GM06990 (cell line): ENCODE data around the gene SLC66A1.

Experiments used
- DNase-seq: peaks from one replicate; pipeline ENCODE4 v3.0.0-alpha.2; 2011; ENCODE audit not compliant: insufficient read length; ENCODE audit errors: extremely low read depth
- H3K27me3 ChIP-seq: replicated peaks from 2 replicates; pipeline ENCODE4 v1.6.0; 2011; ENCODE audit warnings: low read length; ENCODE audit not compliant: control insufficient read depth, insufficient read depth
- H3K36me3 ChIP-seq: 2 replicates; pipeline ENCODE4 v1.5.1; 2011; ENCODE audit warnings: low read length; ENCODE audit not compliant: control insufficient read depth, insufficient read depth
- H3K4me3 ChIP-seq: replicated peaks from 2 replicates; pipeline ENCODE4 v1.5.1; 2011; ENCODE audit warnings: low read depth, mild to moderate bottlenecking, control low read depth, low read length
- TF ChIP-seq, protein P1 (sequence below): IDR thresholded peaks from 2 replicates; pipeline ENCODE4 v1.5.1; 2011; ENCODE audit warnings: low read length, control low read depth, mild to moderate bottlenecking, inconsistent platforms; ENCODE audit not compliant: insufficient read depth, poor library complexity, severe bottlenecking

The SLC66A1 gene

GRCh38 chr1:19371226-19372135 lies 59.4 kb downstream of the SLC66A1 start:
- no peaks in the 10 kb centered on the region for H3K27me3 ChIP-seq
- TF ChIP-seq, protein P1, sequence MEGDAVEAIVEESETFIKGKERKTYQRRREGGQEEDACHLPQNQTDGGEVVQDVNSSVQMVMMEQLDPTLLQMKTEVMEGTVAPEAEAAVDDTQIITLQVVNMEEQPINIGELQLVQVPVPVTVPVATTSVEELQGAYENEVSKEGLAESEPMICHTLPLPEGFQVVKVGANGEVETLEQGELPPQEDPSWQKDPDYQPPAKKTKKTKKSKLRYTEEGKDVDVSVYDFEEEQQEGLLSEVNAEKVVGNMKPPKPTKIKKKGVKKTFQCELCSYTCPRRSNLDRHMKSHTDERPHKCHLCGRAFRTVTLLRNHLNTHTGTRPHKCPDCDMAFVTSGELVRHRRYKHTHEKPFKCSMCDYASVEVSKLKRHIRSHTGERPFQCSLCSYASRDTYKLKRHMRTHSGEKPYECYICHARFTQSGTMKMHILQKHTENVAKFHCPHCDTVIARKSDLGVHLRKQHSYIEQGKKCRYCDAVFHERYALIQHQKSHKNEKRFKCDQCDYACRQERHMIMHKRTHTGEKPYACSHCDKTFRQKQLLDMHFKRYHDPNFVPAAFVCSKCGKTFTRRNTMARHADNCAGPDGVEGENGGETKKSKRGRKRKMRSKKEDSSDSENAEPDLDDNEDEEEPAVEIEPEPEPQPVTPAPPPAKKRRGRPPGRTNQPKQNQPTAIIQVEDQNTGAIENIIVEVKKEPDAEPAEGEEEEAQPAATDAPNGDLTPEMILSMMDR: no peak
- peaks cover 26% of the 10 kb centered on the region for H3K36me3 ChIP-seq
- no peak overlapping the region for H3K4me3 ChIP-seq
- no peak for DNase-seq

DNA sequence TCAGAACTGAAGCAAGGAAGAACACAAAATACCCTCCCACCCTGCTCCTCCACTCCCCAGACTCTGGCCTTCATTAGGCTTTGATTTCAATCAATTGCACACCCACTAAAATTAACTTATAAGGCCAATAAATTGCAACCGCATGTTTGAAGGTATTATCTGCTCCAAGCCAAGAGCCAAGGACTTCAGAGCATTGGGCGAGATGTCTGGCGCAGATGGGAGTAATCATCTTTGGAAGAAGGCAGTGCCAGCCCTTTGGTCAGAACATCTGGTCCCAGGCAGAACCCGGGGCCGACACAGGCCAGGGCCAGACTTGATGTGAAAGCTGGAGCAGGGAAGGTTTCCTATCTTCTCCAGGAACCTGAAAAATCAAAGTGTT lies 60.0 kb downstream of the SLC66A1 start:
- no peak overlapping the region for H3K4me3 ChIP-seq
- TF ChIP-seq, protein P1: no peak
- H3K27me3 ChIP-seq: no peaks in the 10 kb centered on the region
- peaks cover 29% of the 10 kb centered on the region for H3K36me3 ChIP-seq
- DNase-seq: no peak

DNA sequence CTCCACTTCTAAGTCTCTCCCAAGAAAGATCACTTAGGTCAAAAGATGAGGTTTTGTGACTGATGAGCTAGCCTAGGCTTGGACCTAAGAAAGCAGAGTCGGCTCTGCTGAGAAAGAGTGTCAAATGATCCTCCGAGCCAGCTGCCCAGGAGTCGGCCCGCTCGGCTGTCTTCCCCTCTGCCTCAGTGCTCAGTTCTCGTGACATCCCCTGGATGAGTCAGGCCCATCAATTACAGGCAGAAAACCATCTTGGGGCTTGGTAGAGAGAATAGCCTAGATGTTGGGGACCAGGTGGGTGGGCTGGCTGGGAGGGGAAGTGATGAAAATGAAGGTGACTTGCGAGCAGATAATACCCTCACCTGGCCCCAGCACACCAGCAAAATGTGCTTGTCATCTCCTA lies 60.5 kb downstream of the SLC66A1 start:
- TF ChIP-seq, protein P1: no peak
- DNase-seq: no peak
- no peaks in the 10 kb centered on the region for H3K27me3 ChIP-seq
- H3K4me3 ChIP-seq: no peak overlapping the region
- H3K36me3 ChIP-seq: peaks cover 26% of the 10 kb centered on the region

GRCh38 chr1:19373211-19374082 lies 61.3 kb downstream of the SLC66A1 start:
- no peaks in the 10 kb centered on the region for H3K27me3 ChIP-seq
- DNase-seq: no peak
- no peak overlapping the region for H3K4me3 ChIP-seq
- TF ChIP-seq, protein P1: no peak
- H3K36me3 ChIP-seq: peaks cover 29% of the 10 kb centered on the region

DNA sequence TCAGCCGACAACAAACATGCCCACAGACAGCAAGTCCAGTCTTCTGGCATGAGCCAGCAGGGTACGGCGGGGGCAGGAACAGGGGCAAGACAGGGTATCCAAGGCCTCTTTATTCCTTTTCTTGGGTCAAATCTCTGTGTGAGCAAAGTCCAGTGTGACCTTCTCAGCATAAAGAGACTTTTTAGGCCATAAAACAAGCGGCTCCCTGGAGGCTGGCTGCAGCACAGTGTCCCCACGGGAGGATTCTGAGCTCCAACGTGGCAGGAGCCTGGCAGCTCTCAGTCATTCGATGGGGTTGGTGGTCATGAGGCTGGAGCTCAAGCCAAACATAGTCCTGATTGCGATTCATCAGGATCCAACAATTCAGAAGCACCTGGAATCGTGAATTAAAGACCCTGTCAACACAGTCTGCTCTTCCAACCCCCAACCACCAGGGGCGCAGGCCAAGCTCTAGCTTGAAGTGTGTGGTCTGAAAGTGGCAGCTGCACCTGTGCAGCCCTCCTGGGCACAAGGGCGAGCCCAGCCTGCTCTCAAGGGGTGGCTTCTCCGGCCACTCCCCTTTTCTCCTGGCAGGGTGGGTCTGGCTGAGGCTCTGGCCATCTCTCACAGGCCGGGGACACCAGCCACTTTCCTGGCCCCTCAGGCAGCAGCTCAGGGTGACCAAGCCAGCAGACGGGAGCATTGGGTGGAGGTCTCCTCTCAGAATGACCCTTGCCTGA lies 62.1 kb downstream of the SLC66A1 start:
- Histone ChIP-seq H3K27me3 (no peaks in the 10 kb centered on the region), H3K4me3 (no peak overlapping the region), H3K36me3 (peaks cover 28% of the 10 kb centered on the region)
- no peak for DNase-seq
- TF ChIP-seq, protein P1: no peak
